SK-N-SH (cell line): ENCODE results near the gene GASK1A. TPM values are rescaled to one million over a fixed set of nuclear protein-coding genes. Genes with fewer than 3 reads are reported as not detected.

Source experiments
- CTCF ChIA-PET: fragments of 300-600, 350-600 bp; formaldehyde crosslinking; extraction: SDS; loops from one replicate; lab custom pipeline; 2021; lab: Yijun Ruan, JAX
- POLR2A ChIA-PET: fragments of 350-600 bp; sonication (Branson Sonifier 250); formaldehyde crosslinking; extraction: SDS; loops from one replicate; lab custom pipeline; 2020; ENCODE audit warnings: antibody characterized with exemption, inconsistent platforms; lab: Yijun Ruan, JAX
- DNase-seq: peaks from one replicate; pipeline ENCODE4 v3.0.0; 2012
- H2AFZ ChIP-seq: fragments of 200-600 bp; sonication (generic); 2 replicates; pipeline ENCODE4 v1.8.1; 2016; ENCODE audit warnings: antibody characterized with exemption, mild to moderate bottlenecking, low read depth
- H3F3A ChIP-seq: fragments of 200-600 bp; sonication (generic); replicated peaks from 2 replicates; pipeline ENCODE3; 2016; ENCODE audit warnings: antibody characterized with exemption, mild to moderate bottlenecking; ENCODE audit not compliant: insufficient read depth
- H3K27ac ChIP-seq, 2 experiments: fragments of 200-500 bp in 1 of 2; fragments of 200-600 bp in 1 of 2; sonication (Bioruptor generic) in 1 of 2; sonication (generic), shearing (Covaris generic) in 1 of 2; 2 replicates each; pipeline versions ENCODE4 v1.5.1 to v1.6.1; 2014 to 2016; ENCODE audit warnings: low read depth in 2 of 2, inconsistent platforms in 1 of 2, low read length in 1 of 2, mild to moderate bottlenecking in 1 of 2, mixed read lengths in 1 of 2
- H3K27me3 ChIP-seq: fragments of 200-600 bp; sonication (generic), shearing (Covaris generic); 2 replicates; pipeline ENCODE4 v1.6.1; 2016; ENCODE audit warnings: mixed run types; ENCODE audit not compliant: insufficient read depth
- H3K36me3 ChIP-seq, 2 experiments: fragments of 200-500 bp in 1 of 2; fragments of 200-600 bp in 1 of 2; sonication (Bioruptor generic) in 1 of 2; sonication (generic) in 1 of 2; replicated peaks in 1 of 2; 2 replicates each; pipeline versions ENCODE3 to v1.5.1; 2014 to 2016; ENCODE audit warnings: low read length in 1 of 2, mild to moderate bottlenecking in 1 of 2; ENCODE audit not compliant: insufficient read depth in 2 of 2, control insufficient read depth in 1 of 2
- H3K4me1 ChIP-seq, 2 experiments: fragments of 200-500 bp in 1 of 2; fragments of 200-600 bp in 1 of 2; sonication (Bioruptor generic) in 1 of 2; sonication (generic), shearing (Covaris generic) in 1 of 2; 2 replicates each; pipeline versions ENCODE4 v1.5.1 to v1.6.1; 2014 to 2016; ENCODE audit warnings: low read depth in 1 of 2, low read length in 1 of 2, mixed run types in 1 of 2; ENCODE audit not compliant: insufficient read depth in 2 of 2, control insufficient read depth in 1 of 2
- H3K4me2 ChIP-seq: fragments of 200-600 bp; sonication (generic), shearing (Covaris generic); 2 replicates; pipeline ENCODE4 v1.6.1; 2017; ENCODE audit warnings: mixed run types
- H3K4me3 ChIP-seq, 2 experiments: fragments of 200-500 bp in 1 of 2; fragments of 200-600 bp in 1 of 2; sonication (Bioruptor generic) in 1 of 2; sonication (generic), shearing (Covaris generic) in 1 of 2; 2 replicates each; pipeline versions ENCODE4 v1.5.1 to v1.8.1; 2014 to 2016; ENCODE audit warnings: low read depth in 2 of 2, inconsistent platforms in 1 of 2, low read length in 1 of 2, mild to moderate bottlenecking in 1 of 2, mixed read lengths in 1 of 2, moderate library complexity in 1 of 2
- H3K79me2 ChIP-seq: fragments of 200-600 bp; sonication (generic); 2 replicates; pipeline ENCODE4 v1.8.1; 2017; ENCODE audit warnings: mild to moderate bottlenecking; ENCODE audit not compliant: insufficient read depth
- H3K9ac ChIP-seq: fragments of 200-600 bp; sonication (generic); 2 replicates; pipeline ENCODE4 v1.6.1; 2017; ENCODE audit warnings: mixed run types
- H3K9me2 ChIP-seq: fragments of 200-600 bp; sonication (generic); 2 replicates; pipeline ENCODE4 v1.6.1; 2017; ENCODE audit warnings: mixed run types
- H3K9me3 ChIP-seq: fragments of 200-600 bp; sonication (generic); 2 replicates; pipeline ENCODE4 v1.6.1; 2017; ENCODE audit warnings: mixed run types, mild to moderate bottlenecking, moderate library complexity
- H4K20me1 ChIP-seq: fragments of 200-600 bp; sonication (generic); 2 replicates; pipeline ENCODE4 v1.6.1; 2017; ENCODE audit warnings: mild to moderate bottlenecking, mixed run types; ENCODE audit not compliant: insufficient read depth
- CHD2 ChIP-seq: fragments of 150-350 bp; IDR thresholded peaks from 2 replicates; pipeline ENCODE4 v1.6.1; 2018; ENCODE audit warnings: low read length; ENCODE audit not compliant: partially characterized antibody
- CTCF ChIP-seq: fragments of 200-600 bp; sonication (generic); IDR thresholded peaks from 2 replicates; pipeline ENCODE4 v1.6.1; 2017; ENCODE audit warnings: antibody characterized with exemption, mild to moderate bottlenecking, moderate library complexity
- EZH2phosphoT487 ChIP-seq: fragments of 200-600 bp; sonication (generic); IDR thresholded peaks from 2 replicates; pipeline ENCODE4 v1.6.1; 2017; ENCODE audit warnings: low read depth, mixed run types, mild to moderate bottlenecking, antibody characterized with exemption, moderate library complexity, borderline replicate concordance
- FOXJ3 ChIP-seq: sonication (generic); formaldehyde crosslinking; IDR thresholded peaks from 2 replicates; pipeline ENCODE4 v1.5.1; 2020; ENCODE audit warnings: mild to moderate bottlenecking, missing genetic modification reagents
- GABPA ChIP-seq: IDR thresholded peaks from 2 replicates; pipeline ENCODE4 v1.4.0; 2012; ENCODE audit warnings: low read depth, mild to moderate bottlenecking
- MAX ChIP-seq: IDR thresholded peaks from 2 replicates; pipeline ENCODE4 v1.4.0; 2012; ENCODE audit warnings: low read depth
- MXI1 ChIP-seq: IDR thresholded peaks from 2 replicates; pipeline ENCODE4 v1.6.1; 2012; ENCODE audit warnings: mild to moderate bottlenecking, low read depth, low read length, improper control_type of control experiment
- NRF1 ChIP-seq: IDR thresholded peaks from 2 replicates; pipeline ENCODE4 v1.6.1; 2012; ENCODE audit warnings: low read depth, mild to moderate bottlenecking, low read length
- PBX3 ChIP-seq: IDR thresholded peaks from 2 replicates; pipeline ENCODE4; 2012
- POLR2AphosphoS5 ChIP-seq: IDR thresholded peaks from 2 replicates; pipeline ENCODE4 v1.6.1; 2012; ENCODE audit warnings: low read depth, low read length
- RAD21 ChIP-seq: IDR thresholded peaks from 2 replicates; pipeline ENCODE4 v1.6.1; 2012; ENCODE audit warnings: mild to moderate bottlenecking, low read length
- RCOR1 ChIP-seq: fragments of 150-350 bp; IDR thresholded peaks from 2 replicates; pipeline ENCODE4 v1.6.1; 2017; ENCODE audit warnings: antibody characterized with exemption, low read length
- REST ChIP-seq: IDR thresholded peaks from 2 replicates; pipeline ENCODE4 v1.6.1; 2012; ENCODE audit warnings: mild to moderate bottlenecking, low read depth, low read length, moderate library complexity
- RFX5 ChIP-seq: IDR thresholded peaks from 2 replicates; pipeline ENCODE4 v1.6.1; 2012; ENCODE audit warnings: mild to moderate bottlenecking, improper control_type of control experiment, low read length
- SIN3A ChIP-seq: IDR thresholded peaks from 2 replicates; pipeline ENCODE4 v1.6.1; 2012; ENCODE audit warnings: low read depth, mild to moderate bottlenecking, low read length, moderate library complexity, borderline replicate concordance
- TEAD4 ChIP-seq: IDR thresholded peaks from 2 replicates; pipeline ENCODE4 v1.4.0; 2012; ENCODE audit warnings: mild to moderate bottlenecking, borderline replicate concordance; ENCODE audit not compliant: insufficient read depth
- YY1 ChIP-seq: IDR thresholded peaks from 2 replicates; pipeline ENCODE4 v1.4.0; 2012; ENCODE audit warnings: low read depth, mild to moderate bottlenecking
- WGBS: methylation state at CpG from one replicate; pipeline ENCODE4 v1.1.6; 2017; ENCODE audit warnings: low lambda C conversion rate; 5-methylcytosine and 5-hydroxymethylcytosine counted together
- polyA plus RNA-seq, 3 experiments: library from polyadenylated mRNA; depleted of rRNA; stranded (reverse); fragments of >200 nt; gene quantifications; 2 replicates each; pipeline ENCODE4 v1.2.3, GENCODE V29; 2012

Gene GASK1A
- polyA plus RNA-seq, 1 of the 3 experiments (the other 2 are of a cell fraction) = not detected

- Histone ChIP-seq H3K27me3 (no peaks in the 10 kb centered on the region), H3K79me2 (no peaks in the 10 kb centered on the region), H3K27ac (no peak overlapping the region), H3K9ac (no peak overlapping the region), H3K9me2 (no peaks in the 10 kb centered on the region), H2AFZ (no peak overlapping the region), H3F3A (no peaks in the 10 kb centered on the region), H4K20me1 (no peaks in the 10 kb centered on the region), H3K36me3 (no peaks in the 10 kb centered on the region), H3K4me2 (no peak overlapping the region), H3K4me1 (peaks cover 0 to 9% of the 10 kb centered on the region in 2 experiments; a peak in 1 of 4 replicates), H3K9me3 (no peaks in the 10 kb centered on the region), H3K4me3 (no peak overlapping the region)
- 91% methylated on average over 27 of the region's 40 CpGs for WGBS
- POLR2A ChIA-PET = no interaction called here
- no peak for DNase-seq
- TF ChIP-seq SIN3A (no peak), MXI1 (no peak), FOXJ3 (CRISPR knock-in tag) (no peak), YY1 (no peak), CTCF (no peak), POLR2AphosphoS5 (no peak), PBX3 (no peak), RCOR1 (no peak), EZH2phosphoT487 (no peak), NRF1 (no peak), GABPA (no peak), RAD21 (no peak), REST (no peak), MAX (no peak), TEAD4 (no peak), RFX5 (no peak), CHD2 (no peak)
- CTCF ChIA-PET = no interaction called here
These were observed 101.8 kb downstream of the GASK1A start for GRCh38 chr3:43080726-43081568.
